Activated CD4-positive, CD25-positive, alpha-beta regulatory T cell treated with anti-CD3 and anti-CD28 coated beads, Interleukin-2, amount 50 U/mL, for 16 hours (primary cell): ENCODE data around the gene ZCCHC4.
"Not testable (repeated sequence)": the region's sequence is repeated elsewhere in the genome, so short reads cannot be mapped to it uniquely, and the experiment has no call there.

Experiments used
- DNase-seq: peaks from one replicate; pipeline ENCODE4 v3.0.0-alpha.2; 2020; ENCODE audit warnings: low read depth, low spot score

Gene ZCCHC4

GRCh38 chr4:25320773-25321172, 8.2 kb downstream of the ZCCHC4 start:
- no peak for DNase-seq

DNA sequence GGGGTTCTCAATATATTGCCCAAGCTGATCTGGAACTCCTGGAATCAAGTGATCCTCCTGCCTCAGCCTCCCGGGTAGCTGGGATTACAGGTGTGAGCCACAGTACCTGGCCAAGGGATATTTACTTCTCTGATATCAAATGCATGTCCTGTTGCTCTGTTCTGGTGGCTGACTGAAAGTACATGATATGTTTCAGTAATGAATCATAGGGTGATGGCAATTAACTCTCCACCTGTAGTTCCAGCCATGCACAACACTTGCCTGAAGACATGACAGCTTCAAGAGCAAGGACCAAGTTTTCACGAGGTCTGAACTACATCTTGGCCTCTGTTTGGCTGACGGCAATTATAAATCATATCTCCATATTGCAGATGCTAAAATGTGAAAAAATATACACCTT, 9.1 kb downstream of the ZCCHC4 start:
- no peak for DNase-seq

- DNase-seq = not testable (repeated sequence)
Measured at GRCh38 chr4:25328463-25328862, 15.9 kb downstream of the ZCCHC4 start.

- no peak for DNase-seq
Measured at GRCh38 chr4:25330335-25330734, 17.8 kb downstream of the ZCCHC4 start.

DNA sequence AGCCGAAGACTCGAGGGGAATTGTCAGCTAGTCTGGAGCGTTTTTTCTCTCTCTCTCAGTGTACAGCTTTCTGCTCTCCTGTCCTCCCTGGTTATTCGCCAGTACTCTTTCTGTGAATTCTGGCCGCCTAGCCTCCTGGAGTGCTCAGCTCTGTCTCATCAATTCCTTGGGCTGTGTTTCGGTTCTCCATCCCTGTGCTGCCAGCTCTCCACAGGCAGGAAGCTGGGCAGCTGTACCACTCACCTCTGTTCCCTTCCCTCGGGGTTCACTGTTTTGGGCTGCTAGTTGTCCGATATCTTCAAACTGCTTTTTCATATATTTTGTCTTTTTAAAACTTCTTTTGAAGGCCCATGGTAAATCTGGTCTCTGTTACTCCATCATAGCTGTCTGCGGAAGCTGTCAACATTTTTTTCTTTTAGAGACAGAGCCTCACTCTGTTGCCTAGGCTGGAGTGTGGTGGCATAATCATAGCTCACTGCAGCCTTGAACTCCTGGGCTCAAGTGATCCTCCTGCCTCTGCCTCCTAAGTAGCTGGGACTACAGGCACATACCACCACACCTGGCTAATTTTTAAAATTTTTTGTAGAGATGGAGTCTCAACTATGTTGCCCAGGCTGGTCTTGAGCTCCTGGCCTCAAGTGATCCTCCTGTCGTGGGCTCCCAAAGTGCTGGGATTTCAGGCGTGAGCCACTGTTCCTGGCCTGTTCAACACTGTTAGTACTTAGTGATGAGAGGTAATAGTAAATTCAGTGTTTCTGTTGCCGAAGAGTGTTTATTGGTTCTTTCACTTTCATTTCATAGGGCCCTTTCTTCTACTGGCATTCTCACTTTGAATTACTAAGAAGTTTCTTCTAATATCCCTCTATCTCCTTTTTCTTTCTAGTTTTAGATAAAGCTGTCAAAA, 18.6 kb downstream of the ZCCHC4 start:
- DNase-seq = no peak

DNA sequence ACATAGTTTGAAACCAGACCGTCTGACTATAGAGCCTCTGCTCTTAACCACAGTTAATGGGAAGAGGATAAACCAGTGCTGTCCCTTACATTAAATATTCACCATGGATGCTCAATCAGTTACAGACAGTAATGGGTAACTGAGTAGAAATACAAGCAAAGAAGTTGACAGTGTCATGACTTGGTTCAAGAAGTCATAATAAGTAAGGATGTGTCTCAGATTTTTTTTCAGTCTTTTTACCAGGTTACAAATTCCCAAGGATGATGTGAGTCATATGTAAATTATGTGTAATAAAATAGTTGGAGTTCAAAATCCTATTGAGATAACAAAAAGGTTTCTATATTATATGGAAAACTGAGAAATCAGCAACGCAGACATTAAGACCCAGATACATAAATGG, 31.1 kb downstream of the ZCCHC4 start:
- DNase-seq = no peak

- no peak for DNase-seq
Measured at GRCh38 chr4:25345744-25346143, 33.2 kb downstream of the ZCCHC4 start.

GRCh38 chr4:25346913-25347312, 34.3 kb downstream of the ZCCHC4 start:
- DNase-seq = no peak

- no peak for DNase-seq
Measured at GRCh38 chr4:25347473-25347872, 34.9 kb downstream of the ZCCHC4 start.

DNA sequence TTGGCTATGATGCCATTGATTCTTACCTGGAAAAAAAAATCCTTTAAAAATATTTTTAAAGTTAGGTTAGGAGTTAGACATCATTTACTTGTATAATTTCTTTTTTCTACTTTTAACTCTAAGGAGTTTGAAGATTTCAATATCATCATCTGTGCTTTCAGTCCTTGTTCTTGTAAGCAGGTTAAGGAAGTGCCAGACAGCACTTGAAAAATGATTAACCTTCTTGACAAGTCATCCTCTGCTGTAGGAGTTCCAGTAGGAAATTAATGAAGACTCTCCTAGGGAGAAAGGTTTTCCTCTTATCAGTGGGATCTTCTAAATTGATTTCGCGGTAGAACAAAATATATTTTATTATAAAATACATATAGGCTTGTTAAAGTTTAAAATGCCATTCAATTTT, 35.4 kb downstream of the ZCCHC4 start:
- DNase-seq = no peak

- no peak for DNase-seq
Measured at GRCh38 chr4:25350561-25350960, 38.0 kb downstream of the ZCCHC4 start.

DNA sequence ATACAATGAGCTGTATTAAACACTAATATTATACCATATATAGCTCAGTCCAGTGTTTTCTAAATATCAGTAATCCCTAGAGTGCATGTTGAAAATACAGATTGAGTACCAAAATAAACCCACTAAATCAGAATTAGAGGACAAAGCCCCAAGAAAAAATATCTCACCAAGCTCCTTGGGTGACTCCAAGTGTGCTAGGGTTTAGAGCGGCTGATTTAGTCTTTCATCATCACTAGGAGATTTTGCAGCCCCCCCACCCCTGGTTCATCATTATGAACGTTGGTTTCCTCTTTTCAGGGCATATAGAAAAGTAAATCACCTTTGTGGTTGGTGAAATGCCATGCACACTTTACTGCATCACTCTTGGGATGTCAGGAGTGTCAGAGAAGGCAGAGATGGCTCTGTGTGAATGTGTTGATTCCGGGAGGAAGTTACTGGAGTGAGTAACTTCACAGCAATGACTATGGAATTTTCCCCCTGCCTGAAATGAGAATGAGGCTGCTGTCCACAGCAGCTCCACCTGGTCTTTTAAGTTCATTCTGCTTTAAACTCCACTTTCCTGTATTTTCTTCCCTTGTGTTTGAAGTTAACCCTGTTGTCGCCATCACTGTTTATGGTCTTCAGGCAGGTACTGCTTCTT, 39.3 kb downstream of the ZCCHC4 start:
- no peak for DNase-seq

DNA sequence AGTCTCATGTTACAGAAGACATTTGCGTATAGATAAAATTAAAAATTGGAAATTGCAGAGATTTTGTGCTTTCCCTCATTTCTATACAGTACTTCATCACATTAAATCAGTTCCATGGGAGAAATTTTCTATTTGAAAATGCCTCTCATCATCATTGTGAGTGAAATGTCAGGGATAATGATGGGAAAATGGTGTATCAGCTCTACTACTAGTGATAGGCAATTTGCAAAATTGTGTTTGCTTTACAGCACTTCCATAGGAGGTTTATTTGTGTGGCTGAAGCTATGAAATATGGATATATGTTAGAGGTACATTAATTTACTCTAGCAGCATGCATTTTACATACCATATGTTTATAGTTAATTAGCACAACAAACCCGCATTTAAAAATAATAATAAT, 43.5 kb downstream of the ZCCHC4 start:
- DNase-seq = no peak

DNA sequence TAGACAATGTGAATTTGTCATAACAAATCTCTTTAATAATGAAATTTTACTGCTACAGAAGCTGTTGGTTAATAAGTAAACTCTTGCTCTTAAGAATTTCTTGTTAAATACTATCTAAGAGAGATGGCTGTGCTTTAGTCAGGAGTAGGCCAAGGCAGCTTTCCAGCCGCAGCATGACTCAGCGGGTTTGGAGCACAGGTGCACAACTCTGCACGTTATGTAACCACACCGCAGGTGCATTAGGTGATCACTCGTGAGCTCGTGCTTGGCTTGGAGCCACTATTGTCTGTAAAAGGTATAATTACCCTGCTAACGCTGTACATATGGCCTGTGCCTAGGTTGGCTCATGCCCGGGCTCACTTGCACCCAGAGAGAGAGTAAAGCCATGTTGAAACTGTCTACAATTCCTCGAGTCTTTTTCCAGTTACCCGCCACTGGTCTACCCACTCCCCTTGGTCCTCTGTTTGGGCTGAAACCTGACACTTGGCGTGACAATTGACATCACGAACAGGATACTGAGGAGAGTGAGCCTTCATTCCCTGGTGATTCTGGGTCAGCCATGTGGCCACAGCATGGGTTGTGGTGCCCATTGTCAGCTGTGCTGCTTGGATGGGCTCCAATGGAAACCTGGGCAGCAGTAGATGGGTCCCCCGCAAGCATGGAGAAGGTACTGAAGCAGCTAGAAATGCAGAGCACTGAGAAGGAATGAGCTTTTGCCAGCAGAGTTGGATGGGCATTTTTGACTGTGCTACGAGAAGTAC, 46.1 kb downstream of the ZCCHC4 start:
- no peak for DNase-seq

GRCh38 chr4:25361253-25361652, 48.7 kb downstream of the ZCCHC4 start:
- no peak for DNase-seq

DNA sequence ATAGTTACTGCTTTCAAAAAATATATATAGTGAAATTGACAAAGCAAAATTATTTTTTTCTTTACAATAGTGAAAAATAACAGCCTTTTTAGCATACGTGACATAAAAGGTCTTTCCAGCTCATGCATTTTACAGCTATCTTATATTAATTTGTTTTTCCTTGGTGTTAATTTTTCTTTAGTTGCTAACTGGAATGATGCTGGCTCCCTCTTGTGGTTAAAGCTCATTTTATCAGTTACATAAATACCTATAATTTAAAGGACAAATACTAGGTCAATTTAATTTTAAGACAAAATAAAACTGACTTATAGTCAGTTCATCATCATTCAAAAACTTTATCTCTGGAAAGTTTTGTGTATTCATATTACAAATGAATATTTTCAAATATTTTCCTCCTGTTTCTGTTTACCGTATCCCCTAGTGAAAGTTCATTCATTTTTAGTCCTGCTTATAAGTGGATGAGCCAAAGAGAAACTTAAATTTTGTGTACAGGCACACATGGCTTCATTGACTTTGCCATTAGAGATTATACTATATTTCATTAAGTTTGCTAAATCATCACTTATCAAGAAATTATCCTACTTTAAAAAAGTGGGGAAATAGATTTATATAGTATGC, 54.5 kb downstream of the ZCCHC4 start:
- DNase-seq = no peak

- DNase-seq = no peak
Measured at GRCh38 chr4:25367877-25368276, 55.3 kb downstream of the ZCCHC4 start.

GRCh38 chr4:25368315-25368714, 55.7 kb downstream of the ZCCHC4 start:
- no peak for DNase-seq

GRCh38 chr4:25370242-25370641, 57.7 kb downstream of the ZCCHC4 start:
- DNase-seq = no peak

DNA sequence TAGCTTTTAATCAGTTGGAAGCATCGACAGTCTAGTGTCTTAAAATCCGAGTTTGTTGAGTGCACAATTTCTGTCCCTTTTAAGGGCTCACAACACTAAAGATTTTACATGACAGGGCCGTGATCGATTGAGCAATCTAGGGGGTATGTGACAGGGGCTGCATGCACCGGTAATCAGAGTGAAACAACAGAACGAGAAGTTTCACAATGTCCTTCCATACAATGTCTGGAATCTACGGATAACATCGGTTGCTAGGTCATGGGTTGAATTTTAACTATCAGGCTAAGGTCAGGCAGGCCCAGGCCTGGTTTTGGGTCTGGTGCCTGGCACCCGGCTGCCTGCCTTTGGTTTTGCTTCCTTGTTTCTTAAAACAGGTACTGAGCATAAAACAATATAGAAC, 60.0 kb downstream of the ZCCHC4 start:
- not testable (repeated sequence) for DNase-seq

GRCh38 chr4:25376754-25377571, 64.4 kb downstream of the ZCCHC4 start, which contains the start of gene ANAPC4:
ANAPC4 (plus strand) TSS chr4:25377263; CDS start chr4:25377428, 165 bp downstream.
- DNase-seq = peak; percentile 92
